Omental fat pad (tissue), 4 donors: ENCODE measurements around the gene CHAF1B. TPM values are rescaled to one million over a fixed set of nuclear protein-coding genes. Genes with fewer than 3 reads are reported as not detected.
A peak's percentile ranks its signal among the peaks of the same experiment; 100 is the strongest.

Source experiments
- ATAC-seq: fragments of 150-250 bp; one replicate; pipeline ENCODE4 v1.9.1; 2016; ENCODE audit warnings: mild to moderate bottlenecking, moderate library complexity; ENCODE audit not compliant: low FRiP score
- DNase-seq: peaks from one replicate; pipeline ENCODE4 v3.0.0-alpha.2; 2019; ENCODE audit warnings: low spot score
- CTCF ChIP-seq, 3 donors: fragments of 450-650 bp; IDR thresholded peaks; one replicate each; pipeline ENCODE4 v1.5.1; 2016 to 2017; ENCODE audit warnings: antibody characterized with exemption in 3 of 3, mild to moderate bottlenecking in 3 of 3, moderate library complexity in 2 of 3
- total RNA-seq, 4 donors: library from RNA; depleted of rRNA; stranded (reverse); fragments of >200 nt; gene quantifications; one replicate each; pipeline ENCODE4 v1.1.0, GENCODE V29; 2016

CHAF1B gene
- total RNA-seq, 4 donors from 2014 or later: 0.75 to 1.3 (median 1.0) TPM

- DNase-seq (no peak), ATAC-seq (no peak)
- TF ChIP-seq CTCF (IDR thresholded peaks at IDR 0.05): no peak
Measured at GRCh38 chr21:36425286-36425685, 40.1 kb downstream of the CHAF1B start.

- no peak for DNase-seq
- TF ChIP-seq CTCF (IDR thresholded peaks at IDR 0.05): no peak
- no peak for ATAC-seq
Measured at GRCh38 chr21:36427502-36427901, 42.3 kb downstream of the CHAF1B start.

- ATAC-seq (no peak), DNase-seq (no peak)
- no peak for TF ChIP-seq CTCF (IDR thresholded peaks at IDR 0.05)
Measured at GRCh38 chr21:36428761-36429432, 43.7 kb downstream of the CHAF1B start.

GRCh38 chr21:36429947-36430546, 44.9 kb downstream of the CHAF1B start:
- peak; percentile 56 for DNase-seq
- ATAC-seq: peak; percentile 99
- TF ChIP-seq CTCF (IDR thresholded peaks at IDR 0.05): no peak

- DNase-seq: no peak
- no peak for ATAC-seq
- TF ChIP-seq CTCF (IDR thresholded peaks at IDR 0.05): no peak
Measured at GRCh38 chr21:36430841-36431240, 45.6 kb downstream of the CHAF1B start.

GRCh38 chr21:36431252-36431651, 46.1 kb downstream of the CHAF1B start:
- ATAC-seq (no peak), DNase-seq (no peak)
- no peak for TF ChIP-seq CTCF (IDR thresholded peaks at IDR 0.05)
